GM19468 (cell line): ENCODE measurements around the gene CEP112.
"Not testable (repeated sequence)": the region's sequence is repeated elsewhere in the genome, so short reads cannot be mapped to it uniquely, and the experiment has no call there.

Experiments
- ATAC-seq: cut with Tn5 transposase; IDR thresholded peaks from one replicate; pipeline ENCODE4 v1.9.1; 2021; ENCODE audit warnings: mild to moderate bottlenecking, moderate library complexity, moderate number of reproducible peaks; ENCODE audit not compliant: unreplicated experiment; ENCODE audit errors: extremely low read depth

The CEP112 gene

DNA sequence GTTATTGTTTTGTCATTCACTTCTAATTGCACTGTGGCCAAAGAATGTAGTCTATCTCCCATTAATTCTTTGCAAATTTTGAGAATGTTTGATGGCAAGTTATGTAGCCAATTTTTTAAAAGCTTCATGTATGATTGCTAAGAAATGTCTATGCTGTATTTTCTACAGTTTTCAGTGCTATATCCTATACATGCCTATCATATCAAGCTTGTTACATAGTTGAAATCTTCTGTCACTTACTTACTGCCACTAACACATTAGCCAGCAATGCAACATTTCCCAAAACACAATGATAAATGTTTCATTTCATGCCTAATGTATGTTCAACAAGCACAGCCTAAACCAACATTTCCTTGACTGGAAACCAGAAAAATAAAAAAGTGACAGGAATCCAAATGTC, 338.1 kb downstream of the CEP112 start:
- no peak for ATAC-seq

DNA sequence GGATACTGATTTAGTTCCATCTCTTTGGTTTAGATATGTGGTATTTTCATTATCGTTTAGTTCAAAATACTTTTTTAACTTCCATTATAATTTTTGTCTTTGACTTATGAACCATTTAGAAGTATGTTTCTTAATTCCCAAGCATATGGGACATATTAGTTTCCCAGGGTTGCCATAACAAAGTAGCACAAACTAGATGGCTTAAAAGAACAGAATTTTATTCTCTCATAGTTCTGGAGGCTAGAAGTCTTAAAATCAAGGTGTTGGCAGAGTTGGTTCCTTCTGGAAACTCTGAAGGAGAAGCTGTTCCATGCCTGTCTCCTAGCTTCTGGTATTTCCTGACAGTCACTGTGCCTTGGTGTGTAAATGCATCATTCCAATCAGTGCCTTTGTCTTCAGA, 339.0 kb downstream of the CEP112 start:
- ATAC-seq, result no peak

DNA sequence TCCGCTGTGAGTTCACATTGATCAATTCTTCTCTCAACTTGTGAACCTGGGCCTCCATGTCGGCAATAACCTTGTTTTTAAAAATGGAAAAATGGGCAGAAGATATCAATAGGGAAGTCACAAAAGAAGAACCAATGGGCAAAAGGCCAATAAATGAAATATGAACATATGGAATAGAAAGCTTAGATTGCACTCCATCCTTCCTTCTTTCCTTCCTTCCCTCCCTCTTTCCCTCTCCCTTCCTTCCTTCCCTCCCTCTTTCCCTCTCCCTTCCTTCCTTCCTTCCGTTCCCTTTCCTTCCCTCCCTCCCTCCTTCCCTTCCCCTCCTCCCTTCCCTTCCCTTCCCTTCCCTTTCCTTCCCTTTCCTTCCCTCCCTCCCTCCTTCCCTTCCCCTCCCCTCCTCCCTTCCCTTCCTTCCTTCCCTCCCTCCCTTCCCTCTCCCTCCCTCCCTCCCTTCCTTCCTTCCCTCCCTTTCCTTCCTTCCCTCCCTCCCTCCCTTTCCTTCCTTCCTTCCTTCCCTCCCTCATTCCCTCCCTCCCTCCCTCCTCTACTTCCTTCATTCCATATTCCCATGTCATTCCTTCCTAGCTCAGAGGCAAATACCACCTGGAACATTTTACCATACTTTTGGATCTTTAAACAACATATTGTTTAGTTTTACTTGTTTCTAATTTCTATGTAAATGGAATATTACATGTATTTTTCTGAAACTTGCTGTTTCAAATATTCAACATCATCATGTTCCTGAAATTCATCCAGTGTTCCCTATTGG, 339.8 kb downstream of the CEP112 start:
- no peak for ATAC-seq

DNA sequence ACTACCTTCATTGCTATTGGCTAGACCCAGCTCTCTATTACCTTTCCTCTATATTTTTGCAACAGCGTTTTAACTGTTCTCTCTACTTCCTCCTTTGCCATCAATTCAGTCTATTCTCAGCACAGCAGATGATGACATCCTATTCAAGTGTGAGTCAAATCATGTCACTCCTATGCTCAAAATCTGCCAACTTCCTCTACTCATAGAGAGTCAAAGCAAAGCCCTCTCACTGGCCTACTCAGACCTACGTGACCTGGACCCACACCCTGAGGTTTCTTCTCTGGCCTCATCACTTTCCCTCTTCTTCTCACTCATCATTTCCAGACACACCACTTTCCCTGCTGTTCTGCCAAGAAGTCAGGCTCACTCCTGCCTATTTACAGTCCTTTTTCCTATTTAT, 341.4 kb downstream of the CEP112 start:
- no peak for ATAC-seq

DNA sequence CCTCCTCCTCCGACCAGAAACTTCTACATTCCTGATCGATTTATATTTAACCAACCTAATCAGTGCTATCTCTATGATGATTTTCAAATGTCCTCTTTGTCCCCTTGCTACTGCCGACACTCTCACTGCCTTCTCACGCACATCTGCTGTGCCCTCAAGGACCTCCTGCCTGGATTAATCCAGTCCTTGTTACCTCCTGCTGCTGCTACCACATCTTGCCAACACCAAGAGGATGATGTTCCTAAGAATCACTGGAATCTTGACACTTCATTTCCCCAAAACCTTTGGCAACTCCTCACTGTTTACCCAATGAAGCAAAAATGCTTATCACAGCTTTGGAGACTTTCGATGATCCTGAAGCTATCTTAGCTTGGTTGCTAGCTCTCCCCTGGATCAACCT, 343.2 kb downstream of the CEP112 start:
- no peak for ATAC-seq

DNA sequence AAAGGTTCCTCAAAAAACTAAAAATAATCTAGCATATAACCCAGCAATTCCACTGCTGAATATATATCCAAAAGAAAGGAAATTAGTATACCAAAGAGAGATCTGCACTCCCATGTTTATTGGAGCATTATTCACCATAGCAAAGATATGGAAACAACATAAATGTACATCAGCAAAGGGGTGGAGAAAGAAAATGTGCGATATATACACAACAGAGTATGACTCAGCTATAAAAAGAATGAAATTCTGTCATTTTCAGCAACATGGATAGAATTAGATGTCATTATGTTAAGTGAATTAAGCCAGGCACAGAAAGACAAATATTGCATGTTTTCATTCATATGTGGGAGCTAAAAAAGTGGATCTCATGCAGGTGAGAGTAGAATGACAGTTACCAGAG, 350.8 kb downstream of the CEP112 start:
- ATAC-seq, result no peak

DNA sequence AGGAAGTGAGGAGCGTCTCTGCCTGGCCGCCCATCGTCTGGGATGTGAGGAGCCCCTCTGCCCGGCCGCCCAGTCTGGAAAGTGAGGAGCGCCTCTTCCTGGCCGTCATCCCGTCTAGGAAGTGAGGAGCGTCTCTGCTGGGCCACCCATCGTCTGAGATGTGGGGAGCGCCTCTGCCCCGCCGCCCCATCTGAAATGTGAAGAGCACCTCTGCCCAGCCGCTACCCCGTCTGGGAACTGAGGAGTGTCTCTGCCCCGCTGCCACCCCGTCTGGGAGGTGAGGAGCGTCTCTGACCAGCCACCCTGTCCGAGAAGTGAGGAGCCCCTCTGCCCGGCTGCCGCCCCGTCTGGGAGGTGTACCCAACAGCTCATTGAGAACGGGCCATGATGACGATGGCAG, 354.7 kb downstream of the CEP112 start:
- not testable (repeated sequence) for ATAC-seq

DNA sequence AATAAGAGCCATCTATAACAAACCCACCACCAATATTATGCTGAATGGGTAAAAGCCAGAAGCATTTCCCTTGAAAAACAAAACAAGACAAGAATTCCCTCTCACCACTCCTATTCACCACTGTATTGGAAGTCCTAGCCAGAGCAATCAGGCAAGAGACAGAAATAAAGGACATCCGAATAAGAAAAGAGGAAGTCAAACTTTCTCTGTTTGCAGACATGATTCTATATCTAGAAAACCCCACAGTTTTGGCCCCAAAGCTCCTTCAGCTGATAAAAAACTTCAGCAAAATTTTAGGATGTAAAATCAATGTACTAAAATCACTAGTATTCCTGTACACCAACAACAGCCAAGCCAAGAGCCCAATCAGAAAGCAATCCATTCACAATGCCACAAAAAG, 358.7 kb downstream of the CEP112 start:
- ATAC-seq, result no peak

DNA sequence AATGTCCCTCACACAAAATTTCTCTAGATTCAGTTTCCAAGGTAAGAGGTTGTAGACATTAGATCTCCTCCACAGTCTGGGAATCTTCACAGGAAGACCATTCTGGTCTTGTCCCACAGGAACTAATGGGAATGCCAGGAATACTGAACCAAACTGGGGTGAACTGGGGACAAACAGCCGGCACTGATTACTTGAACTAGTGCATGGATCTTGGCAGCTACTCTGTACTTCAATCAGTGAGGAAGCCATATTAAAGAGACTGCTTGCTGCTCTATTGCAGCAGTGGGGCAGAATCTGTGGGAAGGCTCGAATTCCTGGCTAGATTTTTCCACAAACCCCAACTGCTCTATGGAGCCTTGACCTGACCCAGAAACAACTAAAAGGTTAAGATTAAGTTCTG, 361.6 kb downstream of the CEP112 start:
- no peak for ATAC-seq

DNA sequence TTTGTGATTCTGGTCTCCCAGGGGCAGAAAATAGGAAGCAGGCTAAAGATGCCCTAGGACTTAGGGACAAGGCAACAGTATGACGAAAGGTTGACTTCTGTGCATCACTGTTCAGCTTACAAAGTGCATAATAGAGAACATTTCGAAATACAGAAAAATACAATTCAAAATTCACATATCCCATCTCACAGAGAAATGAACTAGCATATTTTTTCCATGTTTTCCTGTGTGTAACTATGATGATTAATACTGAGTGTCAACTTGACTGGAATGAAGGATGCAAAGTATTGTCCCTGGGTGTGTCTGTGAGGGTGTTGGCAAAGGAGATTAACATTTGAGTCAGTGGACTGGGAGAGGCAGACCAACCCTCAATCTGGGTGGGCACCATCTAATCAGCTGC, 365.4 kb downstream of the CEP112 start:
- ATAC-seq, result not testable (repeated sequence)

DNA sequence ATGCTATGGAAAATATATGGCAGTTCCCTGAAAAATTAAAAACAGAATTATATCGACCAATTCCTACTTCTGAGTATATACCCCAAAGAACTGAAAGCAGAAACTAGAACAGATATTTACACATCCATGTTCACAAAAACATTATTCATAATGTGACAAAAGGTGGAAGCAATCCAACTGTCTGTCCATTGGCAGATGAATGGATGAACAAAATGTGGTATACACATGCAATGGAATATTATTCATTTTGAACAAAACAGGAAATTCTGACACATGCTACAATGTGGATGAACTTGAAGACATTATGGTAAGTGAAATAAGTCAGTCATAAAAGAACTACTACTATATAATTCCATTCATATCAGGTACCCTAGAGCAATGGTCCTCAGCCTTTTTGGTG, 367.0 kb downstream of the CEP112 start:
- no peak for ATAC-seq

DNA sequence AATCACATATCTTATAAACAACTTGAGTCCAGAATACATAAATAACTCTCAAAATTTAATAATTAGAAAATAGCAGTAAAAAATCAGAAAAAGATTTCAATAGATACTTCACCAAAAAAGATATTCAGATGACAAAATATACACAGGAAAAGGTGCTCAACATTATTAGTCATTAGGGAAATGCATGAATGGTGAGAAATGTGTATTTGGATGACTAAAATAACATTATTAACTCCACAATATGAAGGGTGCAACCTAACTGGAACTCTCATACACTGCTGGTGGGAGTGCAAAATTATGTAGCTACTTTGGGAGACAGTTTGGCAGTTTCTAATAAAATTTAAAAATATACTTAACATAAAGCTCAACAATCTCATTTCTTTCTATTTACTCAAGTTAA, 368.2 kb downstream of the CEP112 start:
- ATAC-seq, result no peak

DNA sequence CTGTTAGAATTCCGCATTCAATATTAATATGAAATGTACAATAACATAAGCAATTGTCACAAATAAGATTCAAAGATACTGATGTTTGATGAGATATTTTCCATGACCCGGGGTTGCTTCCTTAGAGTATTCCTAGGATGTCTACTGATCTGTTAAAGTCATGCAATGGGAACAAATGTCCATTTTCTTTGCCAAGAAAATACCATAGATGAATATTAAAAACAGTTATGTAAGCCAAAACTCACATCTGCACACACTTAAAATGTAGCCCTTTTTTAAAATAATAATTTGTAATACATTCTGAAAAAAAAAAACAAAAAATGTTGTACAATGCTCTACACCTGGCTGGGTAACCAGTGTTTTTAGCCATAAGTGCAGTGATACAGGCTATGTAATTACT, 371.1 kb downstream of the CEP112 start:
- ATAC-seq, result no peak

DNA sequence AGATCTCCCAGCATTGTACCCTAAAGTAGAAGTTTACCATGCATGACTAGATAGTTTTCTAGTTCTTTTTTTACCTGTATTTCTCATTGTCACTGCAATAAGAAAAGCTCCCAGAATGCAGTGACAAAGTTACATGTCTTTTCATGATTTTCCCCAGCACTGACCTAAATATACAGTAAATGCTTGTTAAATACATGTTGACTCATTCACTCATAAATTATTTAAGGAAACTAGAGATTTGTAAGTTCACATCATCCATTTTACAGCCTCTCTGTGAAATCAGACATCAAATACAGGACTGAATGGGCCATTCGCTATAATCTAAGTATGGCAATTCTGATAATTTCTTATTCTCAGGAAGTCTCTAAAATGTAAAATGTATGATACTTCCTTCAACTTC, 371.6 kb downstream of the CEP112 start:
- no peak for ATAC-seq

DNA sequence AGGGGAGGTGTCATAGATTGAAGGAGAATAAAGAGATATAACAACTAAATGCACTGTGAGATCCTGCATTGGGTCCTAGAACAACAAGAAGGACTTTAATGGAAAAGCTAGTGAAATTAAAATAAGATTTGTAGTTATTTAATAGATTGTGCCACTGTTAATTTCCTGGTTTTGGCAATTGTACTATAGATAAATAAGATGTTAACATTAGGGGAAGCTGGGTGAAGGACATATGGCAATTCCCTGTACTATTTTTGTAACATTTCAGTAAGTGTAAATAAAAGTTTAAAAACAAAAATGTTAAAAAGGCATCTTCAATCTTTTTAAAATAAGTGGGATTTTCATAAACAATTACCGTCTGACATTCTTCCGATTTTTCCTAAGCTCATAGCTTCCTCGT, 372.1 kb downstream of the CEP112 start:
- no peak for ATAC-seq

DNA sequence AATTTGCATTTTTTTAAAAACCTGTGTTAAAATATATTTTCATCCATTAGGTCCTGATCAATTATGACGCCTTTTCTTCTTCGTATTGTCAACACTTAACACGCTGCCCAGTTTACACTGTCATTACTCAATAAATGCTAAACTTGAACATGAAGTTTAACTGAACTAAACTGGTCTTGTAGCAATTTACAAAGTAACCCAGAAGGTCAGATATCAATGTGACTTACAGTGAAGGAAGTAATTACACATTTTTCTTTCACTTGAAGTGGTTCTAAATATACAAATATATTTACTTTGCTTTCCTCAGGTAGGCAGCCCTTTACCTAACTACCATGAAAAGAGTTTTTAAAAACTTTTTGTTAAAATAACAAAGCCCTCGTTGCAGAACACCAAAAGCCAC, 374.0 kb downstream of the CEP112 start:
- no peak for ATAC-seq

DNA sequence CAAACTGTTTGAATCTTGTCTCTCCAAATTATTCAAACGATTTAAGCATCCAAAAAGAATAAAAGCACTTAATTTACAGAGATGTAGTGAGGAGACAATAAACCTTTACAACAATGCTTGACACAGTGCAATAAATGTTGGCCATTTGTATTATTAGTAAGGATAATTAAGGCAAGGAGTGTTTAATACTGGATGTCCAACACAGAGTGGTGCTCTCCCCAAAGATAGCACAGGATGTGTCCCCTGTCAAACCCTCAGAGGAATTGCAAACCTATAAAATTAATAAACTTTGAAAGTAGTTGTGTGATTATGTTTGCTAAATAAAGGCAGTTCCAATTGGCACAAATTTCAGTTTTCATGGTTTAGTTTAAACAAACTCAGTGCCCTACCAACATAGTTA, 377.5 kb downstream of the CEP112 start:
- no peak for ATAC-seq

DNA sequence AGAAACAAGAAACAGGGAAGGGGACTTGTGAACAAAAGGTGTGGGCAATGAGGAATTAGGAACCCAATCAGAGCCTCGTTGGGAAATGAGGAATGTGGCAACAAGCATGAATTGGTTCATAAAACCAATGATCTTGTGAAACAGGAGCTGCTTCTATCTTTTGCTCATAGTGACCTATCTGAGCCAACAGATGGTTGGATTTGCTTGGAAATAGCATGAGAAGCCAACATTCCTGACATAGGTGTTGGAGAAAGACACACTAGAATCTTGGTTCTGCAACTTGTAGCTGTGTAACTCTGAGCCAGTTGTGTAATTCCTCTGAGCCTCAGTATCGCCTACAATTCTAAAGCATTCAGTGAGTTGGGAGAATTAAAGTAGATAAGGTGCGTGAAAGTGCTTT, 378.6 kb downstream of the CEP112 start:
- no peak for ATAC-seq

DNA sequence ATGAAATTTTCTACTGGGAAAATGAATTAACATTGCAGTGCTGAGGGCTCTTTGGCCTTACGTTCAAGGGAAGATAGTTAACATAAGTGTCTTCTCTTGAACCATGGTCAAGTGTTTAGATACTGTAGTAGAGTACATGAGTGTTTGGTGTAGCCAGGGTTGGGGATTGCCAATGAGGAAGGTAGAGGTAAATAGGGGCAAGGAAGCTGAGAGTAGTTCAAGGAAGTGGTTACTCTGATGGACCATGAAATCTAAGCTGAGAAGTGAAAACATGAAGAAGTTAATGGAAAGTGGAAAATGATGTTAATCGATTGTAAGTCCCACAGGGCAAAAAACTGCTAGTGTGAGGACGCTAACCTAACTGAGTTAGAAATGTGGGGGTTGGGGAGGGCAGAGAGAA, 380.9 kb downstream of the CEP112 start:
- no peak for ATAC-seq

DNA sequence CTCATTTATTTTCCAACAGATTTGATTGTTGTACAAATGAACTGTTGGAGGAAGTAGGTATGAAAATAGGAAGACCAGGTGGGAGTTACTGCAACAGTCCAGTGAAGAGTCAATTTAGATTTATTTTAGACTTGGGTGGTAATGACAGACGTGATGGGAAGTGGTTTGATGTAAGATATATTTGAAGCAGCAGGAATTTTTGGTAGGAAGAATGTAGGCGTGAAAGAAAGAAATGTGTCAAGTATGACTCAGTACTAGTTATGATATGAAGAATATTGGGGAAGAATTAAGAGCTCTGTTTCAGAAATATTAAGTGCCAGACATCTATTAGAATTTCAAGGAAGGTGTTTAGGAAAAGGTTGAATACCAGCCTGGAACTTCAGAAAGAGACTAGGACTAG, 382.6 kb downstream of the CEP112 start:
- no peak for ATAC-seq

DNA sequence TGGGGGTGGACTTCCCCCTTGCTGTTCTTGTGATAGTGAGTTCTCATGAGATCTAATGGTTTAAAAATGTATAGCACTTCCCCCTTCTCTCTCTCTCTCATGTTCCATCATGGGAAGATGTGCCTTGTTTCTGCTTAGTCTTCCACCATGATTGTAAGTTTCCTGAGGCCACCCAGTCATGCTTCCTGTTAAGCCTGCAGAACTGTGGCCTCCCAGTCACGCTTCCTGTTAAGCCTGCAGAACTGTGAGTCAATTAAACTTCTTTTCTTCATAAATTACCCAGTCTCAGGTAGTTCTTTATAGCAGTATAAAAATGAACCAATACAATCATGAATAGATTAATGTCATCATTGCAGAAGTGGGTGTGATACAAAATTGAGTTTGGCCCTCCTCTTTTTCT, 383.4 kb downstream of the CEP112 start:
- not testable (repeated sequence) for ATAC-seq

DNA sequence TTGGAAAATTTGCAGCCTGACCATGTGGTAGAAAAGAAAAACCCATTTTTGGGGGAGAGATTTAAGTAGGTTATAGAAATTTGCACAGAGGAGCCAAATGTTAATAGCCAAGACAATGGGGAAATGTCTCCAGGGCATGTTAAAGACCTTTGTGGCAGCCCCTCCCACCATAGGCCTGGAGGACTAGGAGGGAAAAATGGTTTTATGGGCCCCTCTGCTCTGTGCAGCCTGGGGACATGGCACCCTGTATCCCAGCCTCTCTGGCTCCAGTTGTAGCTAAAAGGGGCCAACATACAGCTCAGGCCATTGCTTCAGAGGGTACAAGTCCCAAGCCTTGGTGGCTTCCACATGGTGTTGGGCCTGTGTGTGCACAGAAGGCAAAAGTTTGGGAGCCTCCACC, 384.6 kb downstream of the CEP112 start:
- no peak for ATAC-seq

DNA sequence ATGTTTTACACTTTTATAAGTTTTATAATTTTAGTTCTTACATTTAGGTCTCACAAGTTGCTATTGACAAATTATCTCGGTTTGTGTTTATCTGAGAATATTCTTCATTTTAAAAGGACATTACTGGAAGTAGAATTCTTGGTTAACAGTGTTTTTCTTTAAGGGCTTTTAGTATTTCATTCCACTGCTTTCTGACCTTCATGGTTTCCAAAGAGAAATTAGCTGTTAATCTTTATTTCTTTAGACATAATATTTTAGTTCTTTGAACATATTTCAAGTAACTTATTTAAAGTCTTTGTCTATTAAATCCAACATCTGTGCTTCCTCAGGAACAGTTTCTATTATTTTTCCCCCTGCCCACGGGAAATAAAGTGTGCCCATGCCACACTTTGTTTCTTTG, 390.4 kb downstream of the CEP112 start:
- ATAC-seq, result no peak
